GM13976 (cell line): Measurements from ENCODE around the gene EXOSC9.
A peak's percentile ranks its signal among the peaks of the same experiment; 100 is the strongest.
"Not testable (repeated sequence)": the region's sequence is repeated elsewhere in the genome, so short reads cannot be mapped to it uniquely, and the experiment has no call there.

Experiments used
- DNase-seq: peaks from one replicate; pipeline ENCODE4 v3.0.0; 2012; ENCODE audit warnings: low spot score
- in situ Hi-C: fragments of 300-500 bp; cut with MboI; formaldehyde crosslinking; loops from one replicate; pipeline ENCODE4 v1.12.0; 2022; ENCODE audit warnings: low sequenced_read_pairs, mixed read lengths, inconsistent platforms; ENCODE audit not compliant: unreplicated experiment
- TF ChIP-seq, protein P1 (sequence below): IDR thresholded peaks from 2 replicates; pipeline ENCODE4 v1.5.1; 2012; ENCODE audit warnings: borderline replicate concordance, mild to moderate bottlenecking; ENCODE audit not compliant: insufficient read depth; ENCODE audit errors: extremely low read depth, missing control alignments, control extremely low read depth

Gene EXOSC9

DNA sequence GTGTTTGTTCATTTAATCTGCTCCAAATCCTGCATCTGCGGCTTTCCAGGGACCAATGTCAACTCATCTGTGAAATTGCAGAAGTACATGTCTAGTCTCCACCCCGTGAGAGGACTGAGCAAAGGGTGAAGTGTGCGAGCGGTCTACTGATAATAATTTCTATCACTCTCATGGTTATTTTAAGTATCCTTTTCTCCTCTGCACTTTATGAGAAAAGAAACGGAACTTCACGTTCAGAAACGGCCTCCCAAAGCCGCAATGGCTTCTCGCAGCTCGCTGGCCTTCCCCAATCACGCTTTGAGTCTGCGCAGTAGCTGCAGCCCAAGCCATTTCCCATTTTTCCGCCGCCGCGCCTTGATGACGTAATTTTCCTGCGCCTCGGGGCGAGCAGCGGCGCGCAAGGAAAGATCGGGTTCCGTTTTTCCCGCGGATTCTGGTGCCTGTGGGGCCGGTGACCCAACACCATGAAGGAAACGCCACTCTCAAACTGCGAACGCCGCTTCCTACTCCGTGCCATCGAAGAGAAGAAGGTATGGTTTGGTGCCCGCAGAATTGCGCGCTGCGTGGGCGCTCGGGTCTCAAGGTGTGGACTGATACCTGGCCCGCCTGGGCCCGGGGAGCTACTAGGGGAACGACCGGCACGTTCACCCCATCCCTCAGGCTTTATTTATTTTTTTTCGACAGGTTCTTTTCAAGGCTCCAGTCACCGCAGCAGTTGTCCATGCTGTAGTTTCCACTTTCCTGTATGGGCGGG is at the start of gene EXOSC9:
TSS of gene EXOSC9 (plus strand) at position 363 of the 754 bp plus-strand sequence. CDS start at position 465, 102 bp downstream.
- TF ChIP-seq, protein P1, sequence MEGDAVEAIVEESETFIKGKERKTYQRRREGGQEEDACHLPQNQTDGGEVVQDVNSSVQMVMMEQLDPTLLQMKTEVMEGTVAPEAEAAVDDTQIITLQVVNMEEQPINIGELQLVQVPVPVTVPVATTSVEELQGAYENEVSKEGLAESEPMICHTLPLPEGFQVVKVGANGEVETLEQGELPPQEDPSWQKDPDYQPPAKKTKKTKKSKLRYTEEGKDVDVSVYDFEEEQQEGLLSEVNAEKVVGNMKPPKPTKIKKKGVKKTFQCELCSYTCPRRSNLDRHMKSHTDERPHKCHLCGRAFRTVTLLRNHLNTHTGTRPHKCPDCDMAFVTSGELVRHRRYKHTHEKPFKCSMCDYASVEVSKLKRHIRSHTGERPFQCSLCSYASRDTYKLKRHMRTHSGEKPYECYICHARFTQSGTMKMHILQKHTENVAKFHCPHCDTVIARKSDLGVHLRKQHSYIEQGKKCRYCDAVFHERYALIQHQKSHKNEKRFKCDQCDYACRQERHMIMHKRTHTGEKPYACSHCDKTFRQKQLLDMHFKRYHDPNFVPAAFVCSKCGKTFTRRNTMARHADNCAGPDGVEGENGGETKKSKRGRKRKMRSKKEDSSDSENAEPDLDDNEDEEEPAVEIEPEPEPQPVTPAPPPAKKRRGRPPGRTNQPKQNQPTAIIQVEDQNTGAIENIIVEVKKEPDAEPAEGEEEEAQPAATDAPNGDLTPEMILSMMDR: no peak
- DNase-seq: peak; percentile 85
- in situ Hi-C loops: no loop called here

DNA sequence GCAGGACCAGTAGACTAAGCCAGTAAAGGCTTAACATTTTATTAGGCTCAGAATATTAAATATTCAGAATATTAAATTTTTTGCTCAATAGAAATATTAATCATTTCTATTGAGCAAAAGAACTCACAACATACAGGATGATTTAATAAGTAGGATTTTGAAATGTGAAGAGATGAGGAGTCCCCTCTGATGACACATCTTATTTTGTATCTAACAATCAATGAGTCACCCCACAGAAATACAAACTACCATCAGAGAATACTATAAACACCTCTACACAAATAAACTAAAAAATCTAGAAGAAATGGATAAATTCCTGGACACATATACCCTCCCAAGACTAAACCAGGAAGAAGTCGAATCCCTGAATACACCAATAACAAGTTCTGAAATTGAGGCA is 49.0 kb upstream of the EXOSC9 start:
- DNase-seq, in situ Hi-C loops: not testable (repeated sequence)

DNA sequence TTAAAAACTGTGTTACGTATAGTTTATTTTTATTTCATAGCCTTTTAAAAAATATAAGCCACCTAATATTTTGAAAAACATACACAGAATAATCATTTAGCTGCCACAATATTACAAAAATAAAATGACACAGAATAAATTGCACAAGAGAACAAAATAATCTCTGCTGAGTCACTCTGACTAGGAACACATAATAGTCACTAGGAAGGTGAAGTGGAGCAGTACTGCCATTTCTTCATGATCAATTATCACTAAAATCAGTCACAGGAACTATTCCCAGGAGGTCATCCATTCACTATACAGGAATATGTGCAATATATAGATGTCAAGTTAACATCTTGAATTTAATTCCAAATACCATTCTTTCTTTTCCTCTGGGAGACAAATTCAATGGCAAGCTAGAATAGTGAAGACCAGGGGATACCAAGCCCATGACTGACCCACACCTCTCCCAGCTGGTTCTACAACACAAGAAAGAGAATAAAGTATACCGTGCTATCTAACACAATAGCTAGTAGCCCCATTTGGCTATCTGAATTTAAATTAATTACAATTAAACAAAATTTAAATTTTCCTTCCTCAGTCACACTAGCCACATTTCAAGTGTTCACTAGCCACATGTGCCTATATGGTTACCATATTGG is 42.1 kb upstream of the EXOSC9 start:
- TF ChIP-seq, protein P1: no peak
- in situ Hi-C loops: no loop called here
- no peak for DNase-seq

DNA sequence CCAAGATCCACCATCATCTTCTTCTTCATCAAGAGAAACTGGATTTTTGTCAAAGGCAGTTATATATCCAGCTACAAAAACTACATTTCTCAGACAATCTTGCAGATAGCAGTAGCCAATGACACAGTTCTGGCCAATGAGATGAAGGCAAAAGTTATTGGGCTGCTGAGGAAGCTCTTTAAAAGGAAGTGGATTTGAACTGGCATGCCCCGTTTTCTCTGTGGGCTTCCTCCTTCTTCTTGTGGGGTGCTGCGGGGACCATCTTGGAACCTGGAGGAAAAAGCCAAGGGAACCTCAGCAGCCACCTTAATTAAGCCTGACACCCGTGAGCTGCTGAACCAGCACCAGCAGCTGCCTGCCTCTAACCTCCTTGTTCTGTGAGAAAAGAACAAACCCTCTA is 40.9 kb upstream of the EXOSC9 start:
- no peak for DNase-seq
- in situ Hi-C loops: no loop called here
- TF ChIP-seq, protein P1: no peak

DNA sequence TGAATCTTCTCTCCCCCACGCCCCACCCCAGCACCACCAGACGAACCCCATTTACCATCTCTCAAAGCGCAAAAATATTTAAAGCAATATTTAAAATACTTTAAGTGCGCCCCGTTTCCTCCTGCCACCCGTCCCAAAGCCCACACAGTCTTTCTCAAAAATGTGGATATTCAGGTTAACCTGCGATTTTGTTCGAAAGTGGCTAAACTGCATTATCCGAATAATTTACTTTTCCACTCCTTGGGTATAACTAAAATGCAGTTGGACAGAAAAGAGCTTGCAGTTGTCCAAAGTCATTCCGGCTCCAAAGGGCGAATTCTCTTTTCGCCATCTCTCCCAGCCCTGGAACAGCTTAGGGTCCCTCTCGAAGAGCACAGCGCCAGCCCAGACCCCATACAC is 36.8 kb upstream of the EXOSC9 start:
- in situ Hi-C loops: no loop called here
- TF ChIP-seq, protein P1: no peak
- DNase-seq: no peak

DNA sequence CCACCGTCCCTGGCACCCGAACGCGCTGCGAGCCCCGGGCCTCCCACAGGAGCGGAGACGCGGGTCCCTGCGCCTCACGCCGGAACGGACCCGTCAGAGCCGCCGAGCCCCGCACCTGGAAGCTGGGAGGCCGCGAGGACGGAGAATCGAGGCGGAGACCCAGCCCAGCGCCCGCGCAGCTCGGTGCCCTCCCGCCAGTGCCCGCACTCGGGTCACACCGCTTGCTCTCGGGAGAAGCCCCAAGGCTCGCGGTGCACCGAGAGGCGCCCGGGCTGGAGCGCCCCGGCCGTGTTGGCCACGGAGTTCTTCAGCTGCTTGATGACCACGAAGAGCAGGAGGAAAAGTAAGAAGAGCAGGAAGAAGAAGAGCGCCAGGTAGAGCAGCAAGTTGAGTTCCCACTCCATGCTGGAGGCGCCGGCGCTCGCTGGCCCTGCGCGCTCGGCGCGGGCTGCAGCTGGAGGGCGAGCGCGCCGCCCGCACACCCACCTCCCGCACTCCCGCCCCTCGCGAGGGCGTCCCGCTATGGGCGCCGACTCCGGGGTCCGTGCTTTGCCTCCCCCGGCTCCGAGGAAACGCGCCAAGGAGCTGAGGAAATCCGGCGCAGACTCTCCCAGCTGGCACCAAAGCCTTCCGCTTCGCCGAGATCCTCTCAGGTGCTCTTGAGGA is 36.3 kb upstream of the EXOSC9 start, which contains the start of gene SMIM43:
TSS of gene SMIM43 (minus strand) at position 463 of the 666 bp plus-strand sequence. CDS start at position 404, 59 bp downstream.
- peak; percentile 41 for DNase-seq
- TF ChIP-seq, protein P1: no peak
- in situ Hi-C loops: no loop called here

GRCh38 chr4:121765368-121765705 is 35.8 kb upstream of the EXOSC9 start:
- TF ChIP-seq, protein P1: no peak
- in situ Hi-C loops: no loop called here
- DNase-seq: no peak
